ENCODE data around the gene PPP1R11. TPM values are rescaled to one million over a fixed set of nuclear protein-coding genes. Genes with fewer than 3 reads are reported as not detected.

The PPP1R11 gene
- total RNA-seq, 1 donor from 2014 or later = 45.3 TPM

DNA sequence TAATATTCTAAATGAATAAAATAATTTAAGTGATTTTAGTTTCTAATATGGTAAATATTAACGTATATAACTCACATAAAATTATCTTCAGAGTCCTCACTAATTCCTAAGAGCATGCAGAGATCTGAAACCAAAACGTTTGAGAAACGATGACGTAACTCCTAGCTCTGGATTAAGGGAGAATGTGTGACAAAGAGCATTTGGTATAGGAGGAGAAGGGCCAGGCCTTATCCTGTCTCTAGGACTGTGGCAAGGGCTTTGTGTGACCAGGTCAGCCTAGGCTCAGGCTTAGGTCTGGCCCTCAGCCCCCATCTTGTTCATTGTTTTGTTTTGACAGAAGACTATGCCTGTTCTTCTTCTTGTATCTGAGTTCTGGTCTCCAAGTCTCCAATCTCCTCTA is 25.2 kb upstream of the PPP1R11 start:
- no peak for DNase-seq
- no peaks in the 10 kb centered on the region for H3K36me3 ChIP-seq
- intact Hi-C loops (cut with micrococcal nuclease) = no loop called here
- TF ChIP-seq, protein P1, sequence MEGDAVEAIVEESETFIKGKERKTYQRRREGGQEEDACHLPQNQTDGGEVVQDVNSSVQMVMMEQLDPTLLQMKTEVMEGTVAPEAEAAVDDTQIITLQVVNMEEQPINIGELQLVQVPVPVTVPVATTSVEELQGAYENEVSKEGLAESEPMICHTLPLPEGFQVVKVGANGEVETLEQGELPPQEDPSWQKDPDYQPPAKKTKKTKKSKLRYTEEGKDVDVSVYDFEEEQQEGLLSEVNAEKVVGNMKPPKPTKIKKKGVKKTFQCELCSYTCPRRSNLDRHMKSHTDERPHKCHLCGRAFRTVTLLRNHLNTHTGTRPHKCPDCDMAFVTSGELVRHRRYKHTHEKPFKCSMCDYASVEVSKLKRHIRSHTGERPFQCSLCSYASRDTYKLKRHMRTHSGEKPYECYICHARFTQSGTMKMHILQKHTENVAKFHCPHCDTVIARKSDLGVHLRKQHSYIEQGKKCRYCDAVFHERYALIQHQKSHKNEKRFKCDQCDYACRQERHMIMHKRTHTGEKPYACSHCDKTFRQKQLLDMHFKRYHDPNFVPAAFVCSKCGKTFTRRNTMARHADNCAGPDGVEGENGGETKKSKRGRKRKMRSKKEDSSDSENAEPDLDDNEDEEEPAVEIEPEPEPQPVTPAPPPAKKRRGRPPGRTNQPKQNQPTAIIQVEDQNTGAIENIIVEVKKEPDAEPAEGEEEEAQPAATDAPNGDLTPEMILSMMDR (IDR thresholded peaks at IDR 0.05; ENCODE audit: borderline replicate concordance) = no peak
- no peak overlapping the region for H3K27ac ChIP-seq (replicated peaks)
- H3K4me1 ChIP-seq = peaks cover 10% of the 10 kb centered on the region
- no peak overlapping the region for H3K4me3 ChIP-seq
- no peaks in the 10 kb centered on the region for H3K9me3 ChIP-seq (replicated peaks)
- no peaks in the 10 kb centered on the region for H3K27me3 ChIP-seq (ENCODE audit: low read depth)

DNA sequence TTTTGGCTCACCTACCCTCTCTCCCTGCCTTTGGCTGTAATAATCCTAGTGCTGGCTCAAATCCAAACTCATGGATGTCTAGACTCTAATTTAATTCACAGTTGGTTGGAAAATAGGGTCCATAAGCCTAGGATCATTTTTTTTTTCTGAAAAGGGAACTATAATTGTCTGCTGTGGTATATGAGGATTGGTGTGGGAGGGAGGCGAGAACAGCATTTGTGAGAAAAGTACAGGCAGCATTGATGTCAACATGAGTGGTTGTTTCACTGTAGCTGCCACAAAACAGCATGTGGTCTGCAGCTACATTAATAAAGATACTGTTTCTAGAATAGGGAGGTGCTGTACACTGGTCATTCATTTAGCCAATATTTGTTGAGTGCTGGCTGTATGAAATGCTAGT is 24.5 kb upstream of the PPP1R11 start:
- no peak overlapping the region for H3K4me3 ChIP-seq
- no peaks in the 10 kb centered on the region for H3K27me3 ChIP-seq (ENCODE audit: low read depth)
- no peaks in the 10 kb centered on the region for H3K36me3 ChIP-seq
- intact Hi-C loops (cut with micrococcal nuclease) = no loop called here
- TF ChIP-seq, protein P1 (IDR thresholded peaks at IDR 0.05; ENCODE audit: borderline replicate concordance) = no peak
- no peak for DNase-seq
- peaks cover 10% of the 10 kb centered on the region for H3K4me1 ChIP-seq
- no peaks in the 10 kb centered on the region for H3K9me3 ChIP-seq (replicated peaks)
- no peak overlapping the region for H3K27ac ChIP-seq (replicated peaks)

DNA sequence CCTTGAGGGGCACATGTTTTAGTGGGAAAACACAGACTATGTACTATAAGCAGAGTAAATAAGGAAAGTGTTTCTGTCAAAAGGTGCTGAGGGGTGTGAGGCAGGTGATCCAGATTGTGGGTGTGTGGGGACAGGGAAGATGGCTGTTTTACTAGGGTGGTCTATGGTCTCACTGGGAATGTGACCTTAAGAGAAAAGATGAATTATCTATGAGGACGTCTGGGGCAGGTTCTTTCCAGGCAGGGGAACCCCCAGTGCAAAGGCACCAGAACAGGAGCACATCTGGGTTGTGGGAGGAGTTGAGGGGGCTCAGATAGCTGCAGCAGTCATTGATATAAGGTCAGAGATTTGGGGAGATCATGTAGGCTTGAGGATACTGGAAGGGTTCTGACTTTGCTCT is 24.1 kb upstream of the PPP1R11 start:
- H3K4me3 ChIP-seq = no peak overlapping the region
- no peaks in the 10 kb centered on the region for H3K9me3 ChIP-seq (replicated peaks)
- H3K36me3 ChIP-seq = no peaks in the 10 kb centered on the region
- H3K27me3 ChIP-seq (ENCODE audit: low read depth) = no peaks in the 10 kb centered on the region
- DNase-seq = no peak
- intact Hi-C loops (cut with micrococcal nuclease) = no loop called here
- peaks cover 10% of the 10 kb centered on the region for H3K4me1 ChIP-seq
- no peak overlapping the region for H3K27ac ChIP-seq (replicated peaks)
- TF ChIP-seq, protein P1 (IDR thresholded peaks at IDR 0.05; ENCODE audit: borderline replicate concordance) = no peak

DNA sequence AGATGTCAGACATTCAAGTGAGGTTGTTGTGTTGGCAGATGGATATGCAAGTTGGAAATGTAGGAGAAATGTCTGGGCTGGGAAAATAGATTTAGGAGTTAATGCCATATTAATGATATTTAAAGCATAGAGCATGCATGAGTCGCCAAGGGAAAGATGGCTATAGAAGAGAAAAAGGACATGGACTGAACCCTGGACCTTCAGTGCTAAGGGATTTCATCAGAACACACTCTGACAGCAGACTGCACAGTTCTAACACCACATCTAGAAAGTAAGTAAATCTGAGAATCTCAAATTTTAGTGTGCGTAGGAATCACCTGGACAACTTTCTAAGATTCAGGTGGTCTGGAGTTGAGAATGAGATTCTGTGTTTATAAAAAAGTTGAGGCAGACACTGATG is 23.3 kb upstream of the PPP1R11 start:
- peaks cover 10% of the 10 kb centered on the region for H3K4me1 ChIP-seq
- intact Hi-C loops (cut with micrococcal nuclease) = no loop called here
- H3K36me3 ChIP-seq = no peaks in the 10 kb centered on the region
- no peak overlapping the region for H3K27ac ChIP-seq (replicated peaks)
- no peak for DNase-seq
- H3K4me3 ChIP-seq = no peak overlapping the region
- H3K9me3 ChIP-seq (replicated peaks) = no peaks in the 10 kb centered on the region
- H3K27me3 ChIP-seq (ENCODE audit: low read depth) = no peaks in the 10 kb centered on the region
- TF ChIP-seq, protein P1 (IDR thresholded peaks at IDR 0.05; ENCODE audit: borderline replicate concordance) = no peak

DNA sequence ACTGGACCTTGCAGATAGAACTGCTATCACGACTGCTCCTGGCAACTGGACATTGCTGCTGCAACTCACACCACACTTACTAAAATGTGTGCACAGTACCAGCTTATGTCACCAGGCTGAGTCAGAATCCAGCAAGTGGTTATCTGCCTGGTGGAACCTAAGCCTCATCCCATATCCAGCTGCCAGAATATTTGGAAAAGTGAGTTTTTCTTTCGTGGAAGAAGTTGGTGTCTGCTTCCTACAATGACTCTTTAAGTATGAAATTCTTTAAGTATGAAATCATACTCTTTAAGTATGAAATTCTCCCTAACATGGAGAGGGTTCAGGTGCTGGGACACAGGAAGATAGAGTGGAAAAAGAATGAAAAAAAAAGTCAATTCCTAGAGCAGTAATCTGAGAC is 22.4 kb upstream of the PPP1R11 start:
- Histone ChIP-seq H3K36me3 (no peaks in the 10 kb centered on the region), H3K9me3 (replicated peaks) (no peaks in the 10 kb centered on the region), H3K27me3 (ENCODE audit: low read depth) (no peaks in the 10 kb centered on the region), H3K27ac (replicated peaks) (no peak overlapping the region), H3K4me1 (peaks cover 10% of the 10 kb centered on the region), H3K4me3 (no peak overlapping the region)
- DNase-seq = no peak
- TF ChIP-seq, protein P1 (IDR thresholded peaks at IDR 0.05; ENCODE audit: borderline replicate concordance) = no peak
- intact Hi-C loops (cut with micrococcal nuclease) = no loop called here

DNA sequence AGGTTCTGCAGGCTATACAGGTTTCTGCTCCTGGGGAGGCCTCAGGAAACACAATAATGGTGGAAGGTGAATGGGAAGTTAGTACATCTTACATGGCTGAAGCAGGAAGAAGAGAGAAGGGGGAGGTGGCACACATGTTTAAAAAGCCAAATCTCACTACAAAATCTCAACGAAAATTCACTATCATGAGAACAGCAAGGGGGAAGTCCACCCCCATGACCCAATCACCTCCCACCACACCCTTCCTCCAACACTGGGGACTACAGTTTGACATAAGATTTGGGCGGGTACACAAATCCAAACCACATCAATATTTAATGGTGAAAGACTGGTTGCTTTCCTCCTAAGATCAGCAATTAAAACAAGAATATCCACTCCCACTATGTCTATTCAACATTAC is 19.8 kb upstream of the PPP1R11 start:
- Histone ChIP-seq H3K4me1 (peaks cover 5% of the 10 kb centered on the region), H3K9me3 (replicated peaks) (no peaks in the 10 kb centered on the region), H3K27me3 (ENCODE audit: low read depth) (no peaks in the 10 kb centered on the region), H3K27ac (replicated peaks) (no peak overlapping the region), H3K4me3 (no peak overlapping the region), H3K36me3 (peaks cover 3% of the 10 kb centered on the region)
- intact Hi-C loops (cut with micrococcal nuclease) = no loop called here
- TF ChIP-seq, protein P1 (IDR thresholded peaks at IDR 0.05; ENCODE audit: borderline replicate concordance) = no peak
- DNase-seq = no peak

Measured in left ventricle myocardium inferior (tissue), 1 donor.